Osteocyte (in vitro differentiated cells): ENCODE data around the gene CTNNA1. TPM values are rescaled to one million over a fixed set of nuclear protein-coding genes. Genes with fewer than 3 reads are reported as not detected.

Source experiments
- DNase-seq: peaks from one replicate; pipeline ENCODE4 v3.0.0; 2021; ENCODE audit warnings: mixed read lengths; ENCODE audit not compliant: unreplicated experiment; ENCODE audit errors: extremely low spot score
- H3K27ac Mint-ChIP-seq: one replicate; pipeline ENCODE4 v1.8.0; 2021; ENCODE audit warnings: mild to moderate bottlenecking, mixed read lengths; ENCODE audit not compliant: unreplicated experiment
- H3K27me3 Mint-ChIP-seq: one replicate; pipeline ENCODE4 v1.8.0; 2021; ENCODE audit warnings: mixed read lengths; ENCODE audit not compliant: unreplicated experiment
- H3K36me3 Mint-ChIP-seq: one replicate; pipeline ENCODE4 v1.8.0; 2021; ENCODE audit warnings: mixed read lengths; ENCODE audit not compliant: unreplicated experiment
- H3K4me1 Mint-ChIP-seq: one replicate; pipeline ENCODE4 v1.8.0; 2021; ENCODE audit warnings: mixed read lengths; ENCODE audit not compliant: unreplicated experiment
- H3K4me3 Mint-ChIP-seq: one replicate; pipeline ENCODE4 v1.8.0; 2021; ENCODE audit warnings: mild to moderate bottlenecking, moderate library complexity, mixed read lengths; ENCODE audit not compliant: unreplicated experiment
- H3K9me3 Mint-ChIP-seq: one replicate; pipeline ENCODE4 v1.8.0; 2021; ENCODE audit warnings: mixed read lengths; ENCODE audit not compliant: unreplicated experiment
- total RNA-seq: library from RNA; stranded (reverse); gene quantifications from 2 replicates; pipeline ENCODE4 v1.2.1, GENCODE V29; 2021
- TF ChIP-seq, protein P1 (sequence below): fragments of 200-600 bp; sonication (generic); IDR thresholded peaks from 2 replicates; pipeline ENCODE4 v1.5.0; 2021; ENCODE audit warnings: antibody characterized with exemption, mild to moderate bottlenecking, moderate library complexity

CTNNA1 gene
- total RNA-seq, 1 donor from 2014 or later, result 375 TPM

DNA sequence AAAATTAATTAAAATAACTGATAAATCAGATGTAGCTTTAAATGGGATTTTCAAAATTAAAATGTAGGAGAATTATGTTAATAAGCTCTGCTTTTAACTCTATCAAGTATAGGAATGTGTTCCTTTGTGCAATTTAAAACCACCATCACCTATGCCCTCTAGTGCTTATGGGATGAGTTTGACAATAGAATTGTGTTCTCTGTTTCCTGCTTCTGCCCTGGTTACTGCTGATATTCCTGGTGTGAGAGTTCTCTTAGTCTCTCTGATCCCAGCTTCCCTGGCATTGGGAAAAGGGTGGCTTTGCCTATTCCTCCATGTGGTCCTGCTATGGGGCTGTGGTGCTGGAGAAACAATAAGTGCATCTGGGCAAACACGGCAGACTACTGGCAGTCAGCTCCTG lies 113.8 kb downstream of the CTNNA1 start:
- H3K27me3 Mint-ChIP-seq, result no peaks in the 10 kb centered on the region
- H3K4me3 Mint-ChIP-seq, result no peak overlapping the region
- no peaks in the 10 kb centered on the region for H3K9me3 Mint-ChIP-seq
- peaks cover 10% of the 10 kb centered on the region for H3K36me3 Mint-ChIP-seq
- H3K4me1 Mint-ChIP-seq, result peaks cover 40% of the 10 kb centered on the region
- TF ChIP-seq, protein P1, sequence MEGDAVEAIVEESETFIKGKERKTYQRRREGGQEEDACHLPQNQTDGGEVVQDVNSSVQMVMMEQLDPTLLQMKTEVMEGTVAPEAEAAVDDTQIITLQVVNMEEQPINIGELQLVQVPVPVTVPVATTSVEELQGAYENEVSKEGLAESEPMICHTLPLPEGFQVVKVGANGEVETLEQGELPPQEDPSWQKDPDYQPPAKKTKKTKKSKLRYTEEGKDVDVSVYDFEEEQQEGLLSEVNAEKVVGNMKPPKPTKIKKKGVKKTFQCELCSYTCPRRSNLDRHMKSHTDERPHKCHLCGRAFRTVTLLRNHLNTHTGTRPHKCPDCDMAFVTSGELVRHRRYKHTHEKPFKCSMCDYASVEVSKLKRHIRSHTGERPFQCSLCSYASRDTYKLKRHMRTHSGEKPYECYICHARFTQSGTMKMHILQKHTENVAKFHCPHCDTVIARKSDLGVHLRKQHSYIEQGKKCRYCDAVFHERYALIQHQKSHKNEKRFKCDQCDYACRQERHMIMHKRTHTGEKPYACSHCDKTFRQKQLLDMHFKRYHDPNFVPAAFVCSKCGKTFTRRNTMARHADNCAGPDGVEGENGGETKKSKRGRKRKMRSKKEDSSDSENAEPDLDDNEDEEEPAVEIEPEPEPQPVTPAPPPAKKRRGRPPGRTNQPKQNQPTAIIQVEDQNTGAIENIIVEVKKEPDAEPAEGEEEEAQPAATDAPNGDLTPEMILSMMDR, result no peak
- H3K27ac Mint-ChIP-seq, result peak overlapping the region; percentile 20
- DNase-seq, result no peak

DNA sequence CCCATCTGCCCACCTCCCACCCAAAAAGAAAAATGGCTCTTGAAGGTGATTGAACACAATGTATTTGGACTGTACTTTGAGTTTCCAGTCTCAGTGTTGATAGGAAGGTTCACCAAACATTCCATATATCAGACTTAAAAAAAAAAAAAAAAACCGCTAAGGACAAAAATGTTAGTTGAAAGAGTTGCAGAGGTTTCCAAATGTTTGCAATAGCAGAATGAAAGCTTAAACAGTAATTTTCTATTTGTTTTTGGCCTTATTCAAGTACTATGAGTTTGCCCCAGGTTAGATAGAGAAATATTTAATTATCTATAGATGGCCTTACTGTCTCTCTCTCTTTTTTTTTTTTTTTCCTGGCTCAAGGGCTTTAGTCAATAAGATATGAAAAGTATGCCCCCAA lies 115.8 kb downstream of the CTNNA1 start:
- TF ChIP-seq, protein P1, result no peak
- H3K4me1 Mint-ChIP-seq, result peaks cover 53% of the 10 kb centered on the region
- DNase-seq, result no peak
- no peaks in the 10 kb centered on the region for H3K27me3 Mint-ChIP-seq
- H3K4me3 Mint-ChIP-seq, result no peak overlapping the region
- no peak overlapping the region for H3K27ac Mint-ChIP-seq
- H3K9me3 Mint-ChIP-seq, result no peaks in the 10 kb centered on the region
- peaks cover 4% of the 10 kb centered on the region for H3K36me3 Mint-ChIP-seq

GRCh38 chr5:138869763-138870500 lies 116.7 kb downstream of the CTNNA1 start:
- peaks cover 60% of the 10 kb centered on the region for H3K4me1 Mint-ChIP-seq
- no peaks in the 10 kb centered on the region for H3K9me3 Mint-ChIP-seq

DNA sequence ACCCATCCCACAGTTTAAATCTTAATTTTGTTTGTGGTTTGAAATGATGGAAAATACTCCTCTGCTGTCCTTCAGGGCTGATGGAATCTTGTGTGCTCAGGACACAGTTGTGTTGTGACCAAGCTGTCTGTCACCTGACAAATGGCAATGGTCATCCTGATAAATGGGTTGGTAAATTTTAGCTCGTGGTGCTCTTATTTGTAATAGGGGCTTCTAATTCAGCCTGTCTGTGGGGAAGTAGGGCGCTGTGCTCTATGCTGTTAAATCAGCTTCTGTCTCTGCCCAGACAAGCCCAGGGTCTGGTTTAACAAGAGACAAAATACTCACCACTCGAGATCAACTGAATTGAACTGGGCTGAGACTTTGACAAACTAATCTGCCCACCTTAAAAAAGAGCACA lies 117.4 kb downstream of the CTNNA1 start:
- Mint-ChIP-seq H3K4me3 (no peak overlapping the region), H3K27ac (peak overlapping the region; percentile 63), H3K27me3 (no peaks in the 10 kb centered on the region), H3K36me3 (peaks cover 3% of the 10 kb centered on the region), H3K9me3 (no peaks in the 10 kb centered on the region), H3K4me1 (peaks cover 67% of the 10 kb centered on the region)
- DNase-seq, result no peak
- TF ChIP-seq, protein P1, result no peak

More at GRCh38 chr5:138869763-138870500, 116.7 kb downstream of the CTNNA1 start:
- Mint-ChIP-seq H3K27me3 (no peaks in the 10 kb centered on the region), H3K27ac (peak overlapping the region; percentile 72), H3K36me3 (peaks cover 3% of the 10 kb centered on the region), H3K4me3 (no peak overlapping the region)
- TF ChIP-seq, protein P1, result no peak
- DNase-seq, result no peak

- Mint-ChIP-seq H3K36me3 (peaks cover 3% of the 10 kb centered on the region), H3K4me3 (no peak overlapping the region), H3K4me1 (peaks cover 56% of the 10 kb centered on the region), H3K27ac (no peak overlapping the region), H3K9me3 (no peaks in the 10 kb centered on the region), H3K27me3 (no peaks in the 10 kb centered on the region)
- no peak for DNase-seq
- TF ChIP-seq, protein P1, result no peak
Observed at GRCh38 chr5:138872841-138873465, 119.7 kb downstream of the CTNNA1 start.
